Measurements from ENCODE around the gene TMEM170B.
A peak's percentile ranks its signal among the peaks of the same experiment; 100 is the strongest.

The TMEM170B gene

GRCh38 chr6:11515763-11516162, 21.8 kb upstream of the TMEM170B start:
- Mint-ChIP-seq H3K4me3 (no peak overlapping the region), H3K36me3 (peaks cover 4% of the 10 kb centered on the region), H3K27me3 (peaks cover 5% of the 10 kb centered on the region), H3K27ac (no peak overlapping the region), H3K9me3 (ENCODE audit: low read depth) (peaks cover 10% of the 10 kb centered on the region), H3K4me1 (ENCODE audit: low read depth) (no peaks in the 10 kb centered on the region)

- Mint-ChIP-seq H3K4me3 (no peak overlapping the region), H3K27ac (no peak overlapping the region), H3K27me3 (peaks cover 6% of the 10 kb centered on the region), H3K9me3 (ENCODE audit: low read depth) (peaks cover 4% of the 10 kb centered on the region), H3K4me1 (ENCODE audit: low read depth) (no peaks in the 10 kb centered on the region), H3K36me3 (peaks cover 2% of the 10 kb centered on the region)
Measured at GRCh38 chr6:11522812-11523605, 14.5 kb upstream of the TMEM170B start.

- H3K4me3 Mint-ChIP-seq, result no peak overlapping the region
- no peaks in the 10 kb centered on the region for H3K4me1 Mint-ChIP-seq (ENCODE audit: low read depth)
- H3K36me3 Mint-ChIP-seq, result peaks cover 3% of the 10 kb centered on the region
- no peak overlapping the region for H3K27ac Mint-ChIP-seq
- no peaks in the 10 kb centered on the region for H3K9me3 Mint-ChIP-seq (ENCODE audit: low read depth)
- H3K27me3 Mint-ChIP-seq, result peaks cover 8% of the 10 kb centered on the region
Measured at GRCh38 chr6:11525468-11526155, 11.9 kb upstream of the TMEM170B start.

GRCh38 chr6:11526156-11526505, 11.4 kb upstream of the TMEM170B start:
- H3K27ac Mint-ChIP-seq, result no peak overlapping the region
- no peak overlapping the region for H3K4me3 Mint-ChIP-seq
- no peaks in the 10 kb centered on the region for H3K4me1 Mint-ChIP-seq (ENCODE audit: low read depth)
- peaks cover 4% of the 10 kb centered on the region for H3K27me3 Mint-ChIP-seq
- H3K36me3 Mint-ChIP-seq, result peaks cover 3% of the 10 kb centered on the region
- no peaks in the 10 kb centered on the region for H3K9me3 Mint-ChIP-seq (ENCODE audit: low read depth)

GRCh38 chr6:11527274-11527870, 10.2 kb upstream of the TMEM170B start:
- H3K9me3 Mint-ChIP-seq (ENCODE audit: low read depth), result no peaks in the 10 kb centered on the region
- no peak overlapping the region for H3K4me3 Mint-ChIP-seq
- H3K27ac Mint-ChIP-seq, result no peak overlapping the region
- peaks cover 7% of the 10 kb centered on the region for H3K27me3 Mint-ChIP-seq
- H3K4me1 Mint-ChIP-seq (ENCODE audit: low read depth), result no peaks in the 10 kb centered on the region
- peaks cover 3% of the 10 kb centered on the region for H3K36me3 Mint-ChIP-seq

GRCh38 chr6:11528996-11529395, 8.6 kb upstream of the TMEM170B start:
- Mint-ChIP-seq H3K36me3 (peaks cover 3% of the 10 kb centered on the region), H3K27ac (no peak overlapping the region), H3K9me3 (ENCODE audit: low read depth) (no peaks in the 10 kb centered on the region)

GRCh38 chr6:11532097-11532496, 5.5 kb upstream of the TMEM170B start:
- Mint-ChIP-seq H3K4me1 (ENCODE audit: low read depth) (peaks cover 3% of the 10 kb centered on the region), H3K9me3 (ENCODE audit: low read depth) (no peaks in the 10 kb centered on the region), H3K27ac (no peak overlapping the region), H3K36me3 (peaks cover 3% of the 10 kb centered on the region), H3K4me3 (no peak overlapping the region), H3K27me3 (peaks cover 10% of the 10 kb centered on the region)

More at GRCh38 chr6:11528996-11529395, 8.6 kb upstream of the TMEM170B start:
- Mint-ChIP-seq H3K4me3 (no peak overlapping the region), H3K4me1 (ENCODE audit: low read depth) (no peaks in the 10 kb centered on the region), H3K27me3 (peaks cover 9% of the 10 kb centered on the region)

- H3K27me3 Mint-ChIP-seq, result peaks cover 6% of the 10 kb centered on the region
- no peak overlapping the region for H3K27ac Mint-ChIP-seq
- H3K4me3 Mint-ChIP-seq, result no peak overlapping the region
- no peaks in the 10 kb centered on the region for H3K36me3 Mint-ChIP-seq
- H3K9me3 Mint-ChIP-seq (ENCODE audit: low read depth), result no peaks in the 10 kb centered on the region
- peaks cover 10% of the 10 kb centered on the region for H3K4me1 Mint-ChIP-seq (ENCODE audit: low read depth)
Measured at GRCh38 chr6:11534561-11534960, 3.0 kb upstream of the TMEM170B start.

- peaks cover 11% of the 10 kb centered on the region for H3K4me1 Mint-ChIP-seq (ENCODE audit: low read depth)
- no peak overlapping the region for H3K27ac Mint-ChIP-seq
- no peaks in the 10 kb centered on the region for H3K9me3 Mint-ChIP-seq (ENCODE audit: low read depth)
- peaks cover 6% of the 10 kb centered on the region for H3K27me3 Mint-ChIP-seq
- no peaks in the 10 kb centered on the region for H3K36me3 Mint-ChIP-seq
- H3K4me3 Mint-ChIP-seq, result peak overlapping the region; percentile 11
Measured at GRCh38 chr6:11535801-11536230, 1.7 kb upstream of the TMEM170B start.

- Mint-ChIP-seq H3K4me3 (peak overlapping the region; percentile 79), H3K27me3 (peaks cover 3% of the 10 kb centered on the region), H3K27ac (peak overlapping the region; percentile 25), H3K4me1 (ENCODE audit: low read depth) (peaks cover 11% of the 10 kb centered on the region), H3K9me3 (ENCODE audit: low read depth) (no peaks in the 10 kb centered on the region), H3K36me3 (no peaks in the 10 kb centered on the region)
Measured at GRCh38 chr6:11536795-11537194, 754 bp upstream of the TMEM170B start.

- H3K9me3 Mint-ChIP-seq (ENCODE audit: low read depth), result no peaks in the 10 kb centered on the region
Measured at GRCh38 chr6:11538052-11538818, 686 bp downstream of the TMEM170B start.

GRCh38 chr6:11538819-11539468, 1.4 kb downstream of the TMEM170B start:
- peak overlapping the region; percentile 87 for H3K4me3 Mint-ChIP-seq
- no peak overlapping the region for H3K27ac Mint-ChIP-seq
- no peaks in the 10 kb centered on the region for H3K36me3 Mint-ChIP-seq
- H3K4me1 Mint-ChIP-seq (ENCODE audit: low read depth), result peaks cover 11% of the 10 kb centered on the region
- H3K9me3 Mint-ChIP-seq (ENCODE audit: low read depth), result no peaks in the 10 kb centered on the region
- peaks cover 2% of the 10 kb centered on the region for H3K27me3 Mint-ChIP-seq

More at GRCh38 chr6:11538052-11538818, 686 bp downstream of the TMEM170B start:
- H3K4me3 Mint-ChIP-seq, result peak overlapping the region; percentile 87
- H3K36me3 Mint-ChIP-seq, result no peaks in the 10 kb centered on the region
- peaks cover 11% of the 10 kb centered on the region for H3K4me1 Mint-ChIP-seq (ENCODE audit: low read depth)
- H3K27ac Mint-ChIP-seq, result no peak overlapping the region
- H3K27me3 Mint-ChIP-seq, result peaks cover 3% of the 10 kb centered on the region

- Mint-ChIP-seq H3K4me1 (ENCODE audit: low read depth) (peaks cover 7% of the 10 kb centered on the region), H3K9me3 (ENCODE audit: low read depth) (no peaks in the 10 kb centered on the region), H3K27me3 (no peaks in the 10 kb centered on the region), H3K27ac (no peak overlapping the region), H3K4me3 (no peak overlapping the region), H3K36me3 (peaks cover under 1% of the 10 kb centered on the region)
Measured at GRCh38 chr6:11542863-11543262, 5.3 kb downstream of the TMEM170B start.

GRCh38 chr6:11543919-11544518, 6.5 kb downstream of the TMEM170B start:
- Mint-ChIP-seq H3K27ac (no peak overlapping the region), H3K4me1 (ENCODE audit: low read depth) (peaks cover 4% of the 10 kb centered on the region), H3K27me3 (no peaks in the 10 kb centered on the region), H3K9me3 (ENCODE audit: low read depth) (no peaks in the 10 kb centered on the region), H3K4me3 (no peak overlapping the region), H3K36me3 (peaks cover 3% of the 10 kb centered on the region)
